NOMO-1 (cell line): ENCODE data around the gene NCF1.
"Not testable (repeated sequence)": the region's sequence is repeated elsewhere in the genome, so short reads cannot be mapped to it uniquely, and the experiment has no call there.

ENCODE experiments used
- DNase-seq, 2 experiments: peaks; one replicate each; lab custom pipeline; 2025; ENCODE audit not compliant: unreplicated experiment in 2 of 2; lab: John Stamatoyannopoulos, UW

The NCF1 gene

DNA sequence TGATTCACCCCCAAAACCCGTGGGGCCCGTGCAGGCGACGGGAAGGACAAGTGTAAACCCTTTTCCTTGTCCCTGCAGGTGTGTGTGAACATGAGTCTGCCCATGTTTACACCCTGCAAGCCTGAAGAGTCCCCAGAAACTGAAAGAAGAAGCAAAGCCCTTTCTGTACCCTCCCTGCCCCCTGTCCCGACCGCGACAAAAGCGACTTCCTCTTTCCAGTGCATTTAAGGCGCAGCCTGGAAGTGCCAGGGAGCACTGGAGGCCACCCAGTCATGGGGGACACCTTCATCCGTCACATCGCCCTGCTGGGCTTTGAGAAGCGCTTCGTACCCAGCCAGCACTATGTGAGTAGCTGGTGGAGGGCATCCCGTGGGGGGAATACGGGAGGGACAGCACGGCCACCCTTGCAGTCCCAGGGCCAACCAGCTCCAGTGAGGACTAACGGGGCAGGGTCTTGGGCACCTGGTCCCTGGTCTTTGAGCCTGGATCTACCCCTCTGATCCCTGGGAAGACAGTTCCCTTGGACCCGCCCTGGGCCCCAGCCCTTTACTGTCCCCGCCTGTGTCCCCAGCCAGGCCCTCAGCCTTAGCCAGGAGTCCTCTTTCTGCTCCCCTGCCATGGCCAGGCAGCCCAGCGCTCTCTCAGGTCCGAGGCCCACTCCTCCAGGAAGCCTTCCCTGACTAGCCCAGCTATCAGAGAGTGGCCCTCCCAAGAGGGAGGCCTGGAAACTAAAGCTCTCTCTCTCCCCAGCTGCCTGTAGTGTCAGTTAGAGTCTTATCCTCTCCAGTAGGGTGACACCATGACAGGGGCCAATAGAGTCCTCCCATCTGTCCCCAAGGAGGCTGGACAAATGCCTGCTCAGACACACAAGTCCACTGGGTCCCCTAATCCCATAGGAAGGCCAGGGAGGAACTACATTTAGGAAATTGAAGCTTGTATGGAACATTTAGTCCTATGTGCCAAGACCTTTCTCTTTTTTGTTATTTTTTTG lies at the start of gene NCF1:
NCF1 (plus strand) TSS at position 252 of the 991 bp plus-strand sequence; CDS start at position 273, 21 bp downstream.
- DNase-seq = not testable (repeated sequence)

DNA sequence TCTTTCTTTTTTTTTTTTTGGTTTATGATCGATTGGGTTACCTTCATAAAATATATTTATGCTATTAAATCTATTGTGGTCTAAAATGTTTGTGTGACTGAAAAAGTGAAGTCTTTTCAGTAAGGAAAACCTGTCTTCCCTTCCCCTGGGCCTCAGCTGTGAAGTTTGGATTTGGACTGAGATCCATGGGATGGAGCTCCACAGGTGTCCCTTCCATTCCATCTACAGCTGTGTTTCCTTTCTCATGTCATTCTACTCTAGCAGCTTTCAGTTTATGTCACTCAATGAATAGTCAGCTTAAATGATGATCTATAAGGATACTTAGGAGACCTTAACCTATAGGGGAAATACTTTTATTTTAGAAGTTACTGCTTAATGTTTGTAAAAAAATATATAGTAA lies 48.0 kb upstream of the NCF1 start:
- DNase-seq = no peak

DNA sequence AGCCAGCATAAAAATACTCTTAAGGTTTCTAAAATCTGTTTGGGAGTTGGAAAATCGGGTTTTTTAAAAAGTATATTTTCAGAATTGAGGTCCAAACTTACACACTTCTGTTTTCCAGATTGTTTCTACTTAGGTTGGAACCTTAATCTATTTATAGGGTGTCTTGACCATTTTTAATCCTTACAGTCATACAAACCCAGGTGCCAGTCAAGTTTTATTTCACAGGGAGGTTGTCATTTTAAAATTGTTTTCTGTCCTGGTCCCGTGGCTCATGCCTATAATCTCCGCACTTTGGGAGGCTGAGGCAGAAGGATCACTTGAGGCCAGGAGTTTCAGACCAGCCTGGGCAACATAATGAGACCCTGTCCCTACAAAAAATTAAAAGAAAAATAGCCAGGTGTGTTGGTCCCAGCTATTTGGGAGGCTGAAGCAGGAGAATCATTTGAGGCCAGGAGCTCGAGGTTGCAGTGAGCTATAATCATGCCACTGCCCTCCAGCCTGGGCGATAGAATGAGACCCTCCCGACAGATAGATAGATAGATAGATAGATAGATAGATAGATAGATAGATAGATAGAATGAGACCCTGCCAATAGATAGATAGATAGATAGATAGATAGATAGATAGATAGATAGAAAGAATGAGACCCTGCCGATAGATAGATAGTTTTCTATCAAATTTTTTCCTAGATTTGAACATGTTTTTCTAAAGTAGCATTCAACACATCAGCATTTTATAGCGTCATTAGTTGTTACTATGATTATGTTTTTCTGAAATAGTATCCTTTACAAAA lies 47.3 kb upstream of the NCF1 start:
- DNase-seq = no peak

DNA sequence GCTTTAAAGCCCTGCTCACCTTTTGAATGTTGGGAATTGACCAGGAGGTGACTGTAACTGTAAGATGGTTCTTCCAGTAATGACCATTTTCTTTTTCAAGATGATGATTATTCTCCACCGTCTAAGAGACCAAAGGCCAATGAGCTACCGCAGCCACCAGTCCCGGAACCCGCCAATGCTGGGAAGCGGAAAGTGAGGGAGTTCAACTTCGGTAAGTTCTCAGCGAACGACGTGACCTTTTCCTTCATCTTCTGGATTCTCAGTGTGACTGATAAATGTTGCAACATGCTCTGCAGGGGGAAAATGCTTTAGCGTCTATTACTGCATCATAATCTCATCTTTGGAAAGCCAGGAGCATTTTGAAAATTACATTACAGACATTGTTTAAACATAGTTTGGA lies 45.1 kb upstream of the NCF1 start:
- DNase-seq = not testable (repeated sequence)

DNA sequence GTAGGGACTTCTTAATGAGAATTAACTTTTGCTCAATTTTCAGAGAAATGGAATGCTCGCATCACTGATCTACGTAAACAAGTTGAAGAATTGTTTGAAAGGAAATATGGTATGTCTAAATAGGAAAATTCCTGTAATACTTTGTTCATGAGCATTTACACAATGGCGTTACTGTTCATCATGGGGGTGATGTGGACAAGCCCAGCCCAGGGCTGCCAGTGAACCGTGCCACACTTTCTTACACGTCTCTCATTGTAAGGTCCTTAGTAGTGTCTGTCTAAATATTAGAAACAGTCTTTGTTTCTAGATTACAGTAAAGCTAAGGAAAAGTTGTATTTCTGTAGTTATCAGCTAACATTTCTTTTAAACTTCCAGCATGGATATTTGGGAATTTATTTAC lies 43.6 kb upstream of the NCF1 start:
- not testable (repeated sequence) for DNase-seq

DNA sequence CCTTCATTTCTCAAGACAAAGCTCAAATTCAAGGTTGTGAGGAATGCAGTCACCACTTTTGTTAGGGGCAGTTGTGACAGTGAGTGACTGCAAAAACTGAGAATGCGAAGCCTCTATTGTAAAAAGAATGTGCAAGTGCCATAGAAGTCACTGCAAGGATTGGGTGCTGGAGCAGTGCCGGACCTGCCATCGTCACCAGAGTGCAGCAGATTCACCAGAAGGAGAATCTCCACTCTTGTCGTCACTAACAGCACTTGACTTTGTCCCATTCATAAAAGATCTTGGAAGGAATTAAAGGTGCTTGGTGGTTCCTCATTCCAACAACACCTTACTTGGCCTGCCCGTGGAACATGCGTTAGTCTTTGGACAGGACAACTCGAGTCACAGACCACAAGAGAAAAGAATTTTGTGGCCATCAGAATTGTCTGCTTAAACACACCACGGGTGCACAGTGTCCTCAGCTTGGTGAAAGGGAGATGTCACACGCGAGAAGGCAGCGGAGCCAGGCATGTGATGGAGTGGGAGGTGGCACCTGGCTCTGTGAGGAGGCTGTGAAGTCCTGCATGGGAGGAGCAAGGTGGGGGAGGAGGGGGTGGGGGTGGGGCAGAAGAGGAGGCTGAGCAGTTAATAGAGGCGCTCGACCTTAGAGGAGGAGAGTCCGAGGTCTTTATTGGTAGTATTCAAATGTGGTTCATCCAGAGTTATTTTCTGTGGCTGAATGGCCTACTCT lies 33.7 kb upstream of the NCF1 start:
- DNase-seq = not testable (repeated sequence)

DNA sequence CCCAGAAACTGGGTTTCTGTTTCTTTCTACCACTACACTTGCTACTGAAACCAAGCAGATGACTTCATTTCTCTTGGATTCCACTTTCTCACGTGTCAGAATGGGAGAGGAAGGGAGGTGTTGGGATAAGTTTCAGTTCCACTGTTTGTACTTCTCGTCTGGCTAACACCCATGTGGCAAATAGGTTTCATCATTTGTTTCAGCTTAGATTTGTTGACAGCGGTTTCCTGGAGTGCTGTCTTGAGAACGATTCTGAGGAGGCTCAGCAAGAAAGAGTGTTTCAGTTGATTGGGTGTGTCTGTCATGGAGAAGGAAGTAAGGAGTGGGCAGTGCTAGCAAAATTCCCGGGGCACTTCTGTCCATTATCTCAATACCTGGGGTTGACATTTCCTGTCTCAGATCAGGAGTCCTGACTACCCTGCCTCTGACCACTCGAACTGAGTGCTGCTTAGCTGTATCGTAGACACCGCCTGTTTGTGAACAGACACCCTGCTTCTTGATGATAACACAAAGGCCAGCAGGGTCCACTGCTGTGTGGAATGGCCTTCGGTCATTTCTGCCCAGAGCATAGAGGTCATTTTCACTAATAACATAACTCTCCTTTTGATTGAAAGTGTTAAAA lies 29.8 kb upstream of the NCF1 start:
- DNase-seq = not testable (repeated sequence)

DNA sequence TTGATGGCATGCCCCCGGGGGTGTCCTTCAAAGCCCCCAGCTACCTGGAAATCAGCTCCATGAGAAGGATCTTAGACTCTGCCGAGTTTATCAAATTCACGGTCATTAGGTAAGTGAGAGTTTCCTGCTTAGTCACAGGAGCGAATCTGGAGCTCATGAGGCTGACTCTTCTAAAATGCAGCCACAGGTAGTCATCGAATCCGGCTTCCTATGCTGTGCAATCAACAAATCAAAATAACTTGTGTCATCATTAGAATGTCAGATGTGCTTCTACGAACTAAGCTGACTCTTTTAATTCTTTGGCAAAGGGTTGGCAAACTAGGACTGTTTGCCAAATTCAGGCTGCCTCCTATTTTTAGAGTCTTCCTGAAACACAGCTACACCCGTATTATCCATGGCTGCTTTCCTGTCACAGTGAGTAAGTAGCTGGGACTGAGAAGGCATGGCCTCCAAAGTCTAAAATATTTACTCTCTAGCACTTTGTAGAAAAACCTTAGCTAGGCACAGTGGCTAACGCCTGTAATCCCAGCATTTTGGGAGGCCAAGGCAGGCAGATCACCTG lies 19.8 kb upstream of the NCF1 start:
- not testable (repeated sequence) for DNase-seq

DNA sequence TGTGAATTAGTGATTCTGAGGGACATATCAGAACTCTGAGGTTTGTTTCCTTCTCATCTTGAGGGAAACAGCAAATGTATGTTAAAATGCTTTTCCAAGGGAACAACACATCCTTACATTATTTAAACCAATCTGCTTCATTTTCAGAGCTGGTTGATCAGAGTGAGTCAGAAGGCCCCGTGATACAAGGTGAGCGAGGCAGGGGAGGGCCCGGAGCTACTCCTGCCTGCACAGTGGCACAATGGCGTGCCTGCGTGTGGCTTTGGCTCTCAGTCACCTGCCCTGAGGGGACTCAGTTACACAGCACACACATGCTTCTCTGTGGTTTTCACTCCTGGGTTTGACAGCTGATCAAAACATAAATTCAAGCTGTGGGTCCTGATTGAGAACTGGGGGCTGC lies 17.1 kb upstream of the NCF1 start:
- not testable (repeated sequence) for DNase-seq

DNA sequence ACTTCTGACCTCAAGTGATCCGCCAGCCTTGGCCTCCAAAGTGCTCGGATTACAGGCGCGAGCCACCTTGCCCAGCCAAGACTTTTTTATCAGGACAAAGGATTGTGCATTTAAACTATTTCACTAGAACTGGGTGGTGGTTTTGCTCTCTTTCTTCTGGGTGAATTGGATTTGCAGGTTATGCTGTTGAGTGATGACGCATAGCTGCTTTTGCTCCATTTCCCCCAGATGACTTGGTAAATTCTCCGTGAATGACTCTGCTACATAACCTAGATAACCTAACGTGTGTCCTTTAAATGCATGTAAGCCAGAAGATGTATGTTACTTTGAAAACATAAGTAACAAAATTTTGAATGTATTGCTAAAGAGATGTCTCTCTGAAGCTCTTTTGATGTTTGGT lies 15.5 kb upstream of the NCF1 start:
- DNase-seq = not testable (repeated sequence)

DNA sequence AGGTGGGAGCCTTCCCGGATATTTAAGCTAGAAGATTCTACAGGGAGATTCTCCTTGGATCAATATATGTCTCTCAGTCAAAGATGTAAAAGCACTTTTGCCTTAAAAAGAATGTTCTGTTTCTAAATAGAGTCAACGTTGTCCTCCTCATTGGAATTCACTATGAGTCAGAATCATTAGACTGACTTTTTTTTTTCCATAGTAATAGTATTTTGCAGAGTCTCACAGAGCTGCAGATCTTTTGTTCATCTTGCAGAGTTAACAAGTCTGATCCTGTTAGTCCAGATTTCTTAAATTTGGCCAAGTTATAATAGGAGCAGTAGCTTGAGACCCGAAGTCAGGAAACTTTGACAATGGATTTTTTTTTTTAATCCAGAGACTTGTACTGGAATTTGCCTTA lies 14.8 kb upstream of the NCF1 start:
- DNase-seq = not testable (repeated sequence)

DNA sequence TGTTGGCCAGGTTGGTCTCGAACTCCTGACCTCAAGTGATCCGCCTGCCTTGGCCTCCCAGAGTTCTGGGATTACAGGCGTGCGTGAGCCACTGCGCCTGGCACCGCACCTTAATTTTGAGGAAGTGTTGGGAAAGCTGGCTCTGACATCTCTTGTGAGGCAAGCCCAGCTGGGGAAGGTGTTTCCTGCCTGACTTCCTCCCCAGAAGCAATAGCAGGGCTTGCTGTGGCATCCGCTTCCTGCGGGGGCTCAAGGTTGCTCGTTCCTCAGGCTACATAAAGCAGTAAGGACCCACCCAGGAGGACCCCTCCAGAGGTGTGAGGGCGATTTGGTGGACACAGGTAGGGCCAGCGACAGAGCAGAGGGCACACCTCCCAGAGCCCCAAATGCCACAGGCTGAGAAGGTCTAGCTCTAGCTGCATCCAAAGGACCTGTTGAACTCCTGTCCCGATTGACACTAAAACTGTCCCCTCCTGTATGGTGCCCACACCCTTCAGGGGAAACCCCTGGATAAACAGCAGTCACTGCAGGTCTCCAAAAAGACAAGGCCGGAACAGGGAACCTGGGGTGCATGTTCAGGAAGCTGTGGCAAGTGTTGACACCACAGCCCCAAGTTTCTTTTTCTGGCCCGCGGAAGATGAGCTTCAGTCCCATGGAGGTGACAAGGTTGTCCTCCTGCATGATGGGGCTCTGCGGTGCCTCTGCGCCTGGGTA lies 8.4 kb upstream of the NCF1 start:
- not testable (repeated sequence) for DNase-seq

DNA sequence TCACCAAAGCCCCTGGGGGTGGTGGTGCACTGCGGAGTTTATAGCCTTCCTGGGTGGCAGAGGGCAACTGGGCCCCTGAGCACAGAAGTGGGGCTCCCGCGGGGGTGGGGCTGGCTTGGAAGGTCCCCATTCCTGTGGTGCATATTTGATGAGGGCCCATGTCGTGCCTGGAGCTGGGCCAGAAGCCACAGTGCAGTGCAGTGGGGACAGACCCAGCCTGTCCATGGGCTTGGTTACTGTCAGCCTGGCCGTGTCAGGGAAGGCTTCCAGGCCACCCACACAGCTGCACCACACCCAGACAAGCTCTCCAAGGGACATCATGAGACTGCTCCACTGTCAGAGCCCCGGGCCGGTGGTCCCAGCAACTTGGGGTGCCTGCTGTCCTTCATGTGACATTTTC lies 7.3 kb upstream of the NCF1 start:
- not testable (repeated sequence) for DNase-seq

DNA sequence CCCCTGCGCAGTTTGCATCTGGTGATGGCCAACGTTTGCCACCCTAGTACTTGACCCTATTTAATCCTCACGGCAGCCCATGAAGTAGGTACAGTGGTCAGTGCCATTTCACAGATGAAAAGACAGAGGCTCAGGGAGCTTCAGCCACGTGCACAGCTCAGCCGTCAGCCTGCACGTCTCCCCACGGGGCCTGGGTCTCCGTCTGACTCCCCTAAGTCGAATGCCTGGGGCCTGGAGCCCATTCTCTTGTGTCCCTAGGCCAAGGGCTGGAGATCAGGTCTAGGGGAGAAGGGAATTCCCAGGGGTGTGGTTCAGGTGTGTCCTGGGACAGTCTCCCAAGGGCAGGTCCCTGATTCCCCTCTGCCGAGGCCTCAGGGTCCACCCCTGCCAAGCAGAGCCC lies 6.8 kb upstream of the NCF1 start:
- DNase-seq = not testable (repeated sequence)

DNA sequence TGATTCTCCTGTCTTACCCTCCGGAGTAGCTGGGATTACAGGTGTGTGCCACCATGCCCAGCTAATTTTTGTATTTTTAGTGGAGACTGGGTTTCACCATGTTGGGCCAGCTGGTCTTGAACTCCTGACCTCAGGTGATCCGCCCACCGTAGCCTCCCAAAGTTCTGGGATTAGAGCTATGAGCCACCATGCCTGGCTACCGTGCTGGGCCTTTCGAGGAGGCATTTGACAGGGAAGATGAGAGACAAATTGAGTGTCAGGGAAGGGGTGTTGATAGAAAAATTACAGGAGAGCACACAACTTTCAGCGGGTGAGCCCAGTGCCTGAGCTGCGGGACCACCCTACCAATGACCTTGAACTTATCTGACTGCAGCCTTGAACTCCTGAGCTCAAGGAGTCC lies 3.7 kb upstream of the NCF1 start:
- not testable (repeated sequence) for DNase-seq

DNA sequence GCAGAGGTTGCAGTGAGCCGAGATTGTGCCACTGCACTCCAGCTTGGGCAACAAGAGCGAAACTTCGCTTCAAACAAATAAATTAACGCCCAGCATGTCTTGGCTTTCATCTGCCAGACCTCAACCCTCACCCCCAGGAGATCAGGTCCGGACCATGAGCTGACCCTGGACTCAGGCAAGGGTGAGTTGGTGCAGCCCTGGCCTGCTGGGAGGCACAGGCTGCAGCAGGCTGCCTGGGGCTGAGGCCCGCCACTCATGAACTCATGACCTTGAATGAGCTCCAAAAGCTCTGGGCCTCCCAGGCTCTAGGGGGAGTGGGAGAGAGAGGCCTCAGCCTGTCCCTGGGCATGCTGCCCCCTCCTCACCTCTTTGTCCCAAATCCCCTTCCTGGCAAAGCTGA lies 1.7 kb upstream of the NCF1 start:
- not testable (repeated sequence) for DNase-seq

DNA sequence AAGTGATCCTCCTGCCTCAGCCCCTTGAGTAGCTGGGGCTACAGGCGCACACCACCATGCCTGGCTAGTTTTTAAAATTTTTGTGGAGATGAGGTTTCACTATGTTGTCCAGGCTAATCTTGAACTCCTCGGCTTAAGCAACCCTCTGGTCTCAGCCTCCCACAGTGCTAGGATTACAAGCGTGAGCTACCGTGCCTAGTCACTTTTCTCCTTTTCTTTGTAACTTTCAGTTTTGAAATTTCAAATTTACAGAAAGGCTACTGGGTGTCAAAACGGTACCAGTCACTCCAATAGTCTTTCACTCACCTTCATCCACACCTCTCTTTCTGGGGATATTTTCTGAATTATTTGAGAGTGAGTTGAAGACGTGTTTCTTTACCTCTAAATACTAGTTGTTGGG lies 1.3 kb downstream of the NCF1 start:
- DNase-seq = not testable (repeated sequence)

DNA sequence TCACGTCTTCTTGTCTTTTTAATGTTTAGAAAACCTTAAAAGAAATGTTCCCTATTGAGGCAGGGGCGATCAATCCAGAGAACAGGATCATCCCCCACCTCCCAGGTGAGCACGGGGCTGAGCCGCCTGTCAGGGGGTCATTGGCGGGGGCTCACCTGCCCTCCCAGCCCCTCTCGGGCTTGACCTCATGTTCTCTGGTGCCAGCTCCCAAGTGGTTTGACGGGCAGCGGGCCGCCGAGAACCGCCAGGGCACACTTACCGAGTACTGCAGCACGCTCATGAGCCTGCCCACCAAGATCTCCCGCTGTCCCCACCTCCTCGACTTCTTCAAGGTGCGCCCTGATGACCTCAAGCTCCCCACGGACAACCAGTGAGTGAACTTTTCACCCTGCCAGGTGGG lies 5.2 kb downstream of the NCF1 start:
- not testable (repeated sequence) for DNase-seq

DNA sequence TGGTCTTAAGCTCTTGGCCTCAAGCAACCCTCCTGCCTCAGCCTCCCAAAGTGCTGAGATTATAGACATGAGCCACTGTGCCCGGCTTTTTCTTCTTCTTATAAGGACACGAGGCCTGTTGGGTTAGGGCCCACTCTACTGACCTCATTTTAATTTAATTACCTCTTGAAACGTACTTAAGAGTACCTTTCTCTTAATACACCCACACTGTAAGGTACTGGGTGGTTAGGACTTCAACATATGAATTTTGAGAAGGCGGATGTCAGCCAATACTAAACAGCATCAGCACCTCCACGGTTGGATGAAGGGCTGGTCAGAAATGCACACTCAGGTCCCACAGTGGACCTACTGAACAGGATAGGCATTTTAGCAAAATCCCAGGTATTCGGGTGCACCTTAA lies 7.9 kb downstream of the NCF1 start:
- not testable (repeated sequence) for DNase-seq
